Effector memory CD4-positive, alpha-beta T cell (primary cell): ENCODE measurements around the gene IPO11.

Source experiments
- DNase-seq, 3 donors: peaks; one replicate each; pipeline ENCODE4 v3.0.0-alpha.2; 2020
- H3K27ac ChIP-seq: 2 replicates; pipeline ENCODE4 v1.7.0; 2013; ENCODE audit warnings: mild to moderate bottlenecking, low read length, moderate library complexity; ENCODE audit not compliant: insufficient read depth, poor library complexity, severe bottlenecking
- H3K27me3 ChIP-seq: replicated peaks from 2 replicates; pipeline ENCODE4 v1.7.0; 2013; ENCODE audit warnings: mild to moderate bottlenecking, low read length; ENCODE audit not compliant: insufficient read depth, control insufficient read depth, poor library complexity, severe bottlenecking
- H3K36me3 ChIP-seq: 2 replicates; pipeline ENCODE4 v1.7.0; 2013; ENCODE audit warnings: mild to moderate bottlenecking, low read length, moderate library complexity; ENCODE audit not compliant: control insufficient read depth, insufficient read depth
- H3K4me1 ChIP-seq: 2 replicates; pipeline ENCODE4 v1.7.0; 2013; ENCODE audit warnings: low read length, mild to moderate bottlenecking; ENCODE audit not compliant: control insufficient read depth, insufficient read depth, poor library complexity, severe bottlenecking
- H3K4me3 ChIP-seq: 2 replicates; pipeline ENCODE4 v1.7.0; 2013; ENCODE audit warnings: low read length, low read depth, mild to moderate bottlenecking; ENCODE audit not compliant: insufficient read depth, poor library complexity, severe bottlenecking
- H3K9me3 ChIP-seq: 2 replicates; pipeline ENCODE4 v1.7.0; 2013; ENCODE audit warnings: mild to moderate bottlenecking, low read length, moderate library complexity; ENCODE audit not compliant: control insufficient read depth

Gene IPO11

GRCh38 chr5:62605638-62606037, 193.1 kb downstream of the IPO11 start:
- DNase-seq, result no peak

GRCh38 chr5:62606878-62607277, 194.3 kb downstream of the IPO11 start:
- Histone ChIP-seq H3K27me3 (no peaks in the 10 kb centered on the region), H3K36me3 (peaks cover 5% of the 10 kb centered on the region), H3K4me3 (no peak overlapping the region), H3K4me1 (no peaks in the 10 kb centered on the region), H3K9me3 (no peaks in the 10 kb centered on the region), H3K27ac (no peak overlapping the region)
- DNase-seq, result no peak

More at GRCh38 chr5:62605638-62606037, 193.1 kb downstream of the IPO11 start:
- no peak overlapping the region for H3K27ac ChIP-seq
- no peak overlapping the region for H3K4me3 ChIP-seq
- no peaks in the 10 kb centered on the region for H3K4me1 ChIP-seq
- H3K9me3 ChIP-seq, result no peaks in the 10 kb centered on the region
- peaks cover 5% of the 10 kb centered on the region for H3K36me3 ChIP-seq
- H3K27me3 ChIP-seq, result no peaks in the 10 kb centered on the region

- Histone ChIP-seq H3K27me3 (no peaks in the 10 kb centered on the region), H3K4me1 (no peaks in the 10 kb centered on the region), H3K9me3 (no peaks in the 10 kb centered on the region), H3K36me3 (peaks cover 5% of the 10 kb centered on the region), H3K4me3 (no peak overlapping the region), H3K27ac (no peak overlapping the region)
- DNase-seq, result no peak
Observed at GRCh38 chr5:62607615-62608014, 195.1 kb downstream of the IPO11 start.

- Histone ChIP-seq H3K27ac (no peak overlapping the region), H3K36me3 (peaks cover 5% of the 10 kb centered on the region), H3K9me3 (no peaks in the 10 kb centered on the region), H3K4me3 (no peak overlapping the region), H3K4me1 (no peaks in the 10 kb centered on the region), H3K27me3 (no peaks in the 10 kb centered on the region)
- DNase-seq, result no peak
Observed at GRCh38 chr5:62608529-62609511, 196.3 kb downstream of the IPO11 start.

GRCh38 chr5:62614355-62614754, 201.8 kb downstream of the IPO11 start:
- DNase-seq, result no peak
- Histone ChIP-seq H3K4me1 (no peaks in the 10 kb centered on the region), H3K4me3 (no peak overlapping the region)

GRCh38 chr5:62616615-62617277, 204.2 kb downstream of the IPO11 start:
- no peaks in the 10 kb centered on the region for H3K36me3 ChIP-seq
- H3K27ac ChIP-seq, result no peak overlapping the region
- H3K27me3 ChIP-seq, result no peaks in the 10 kb centered on the region
- no peaks in the 10 kb centered on the region for H3K4me1 ChIP-seq
- H3K4me3 ChIP-seq, result no peak overlapping the region
- DNase-seq, result no peak
- H3K9me3 ChIP-seq, result no peaks in the 10 kb centered on the region

More at GRCh38 chr5:62614355-62614754, 201.8 kb downstream of the IPO11 start:
- no peak overlapping the region for H3K27ac ChIP-seq
- H3K27me3 ChIP-seq, result no peaks in the 10 kb centered on the region
- H3K36me3 ChIP-seq, result no peaks in the 10 kb centered on the region
- no peaks in the 10 kb centered on the region for H3K9me3 ChIP-seq

GRCh38 chr5:62617943-62618342, 205.4 kb downstream of the IPO11 start:
- H3K27me3 ChIP-seq, result no peaks in the 10 kb centered on the region

GRCh38 chr5:62620761-62621160, 208.2 kb downstream of the IPO11 start:
- DNase-seq, result no peak
- Histone ChIP-seq H3K4me1 (no peaks in the 10 kb centered on the region), H3K27me3 (no peaks in the 10 kb centered on the region), H3K9me3 (no peaks in the 10 kb centered on the region), H3K27ac (no peak overlapping the region), H3K36me3 (no peaks in the 10 kb centered on the region), H3K4me3 (no peak overlapping the region)

More at GRCh38 chr5:62617943-62618342, 205.4 kb downstream of the IPO11 start:
- no peak for DNase-seq
- H3K27ac ChIP-seq, result no peak overlapping the region
- H3K4me3 ChIP-seq, result no peak overlapping the region
- H3K36me3 ChIP-seq, result no peaks in the 10 kb centered on the region
- no peaks in the 10 kb centered on the region for H3K9me3 ChIP-seq
- H3K4me1 ChIP-seq, result no peaks in the 10 kb centered on the region

- Histone ChIP-seq H3K4me1 (no peaks in the 10 kb centered on the region), H3K27ac (no peak overlapping the region), H3K27me3 (no peaks in the 10 kb centered on the region), H3K4me3 (no peak overlapping the region), H3K36me3 (no peaks in the 10 kb centered on the region), H3K9me3 (no peaks in the 10 kb centered on the region)
- no peak for DNase-seq
Observed at GRCh38 chr5:62621280-62621679, 208.7 kb downstream of the IPO11 start.

- H3K27ac ChIP-seq, result no peak overlapping the region
- no peaks in the 10 kb centered on the region for H3K27me3 ChIP-seq
- no peaks in the 10 kb centered on the region for H3K9me3 ChIP-seq
- no peak overlapping the region for H3K4me3 ChIP-seq
- peaks cover 13% of the 10 kb centered on the region for H3K36me3 ChIP-seq
- H3K4me1 ChIP-seq, result no peaks in the 10 kb centered on the region
- no peak for DNase-seq
Observed at GRCh38 chr5:62623271-62623670, 210.7 kb downstream of the IPO11 start.
